ENCODE data around the gene PDIA6.
A peak's percentile ranks its signal among the peaks of the same experiment; 100 is the strongest.

The PDIA6 gene

GRCh38 chr2:10790228-10790973, 22.2 kb downstream of the PDIA6 start:
- no peak for TF ChIP-seq CTCF (IDR thresholded peaks at IDR 0.05; ENCODE audit: low read depth, low read length, missing control alignments)
- H3K4me3 ChIP-seq (ENCODE audit: low read depth, low read length): no peak overlapping the region
- DNase-seq (ENCODE audit: low read depth): no peak
- in situ Hi-C loops (cut with HindIII; ENCODE audit: low sequenced_read_pairs): no loop called here

GRCh38 chr2:10788855-10789254, 23.7 kb downstream of the PDIA6 start:
- no peak overlapping the region for H3K4me3 ChIP-seq (ENCODE audit: low read depth, low read length)
- TF ChIP-seq CTCF (IDR thresholded peaks at IDR 0.05; ENCODE audit: low read depth, low read length, missing control alignments): no peak
- in situ Hi-C loops (cut with HindIII; ENCODE audit: low sequenced_read_pairs): loop anchor here (5.0 kb wide), 1 partner anchor 47 kb away; no protein-coding TSS in a partner anchor
- no peak for DNase-seq (ENCODE audit: low read depth)

- no peak overlapping the region for H3K4me3 ChIP-seq (ENCODE audit: low read depth, low read length)
- DNase-seq (ENCODE audit: low read depth): no peak
- in situ Hi-C loops (cut with HindIII; ENCODE audit: low sequenced_read_pairs): loop anchor here (5.0 kb wide), 1 partner anchor 45 kb away; no protein-coding TSS in a partner anchor
- peak; percentile 30 for TF ChIP-seq CTCF (IDR thresholded peaks at IDR 0.05; ENCODE audit: low read depth, low read length, missing control alignments)
Measured at GRCh38 chr2:10787176-10787968, 25.2 kb downstream of the PDIA6 start.

DNA sequence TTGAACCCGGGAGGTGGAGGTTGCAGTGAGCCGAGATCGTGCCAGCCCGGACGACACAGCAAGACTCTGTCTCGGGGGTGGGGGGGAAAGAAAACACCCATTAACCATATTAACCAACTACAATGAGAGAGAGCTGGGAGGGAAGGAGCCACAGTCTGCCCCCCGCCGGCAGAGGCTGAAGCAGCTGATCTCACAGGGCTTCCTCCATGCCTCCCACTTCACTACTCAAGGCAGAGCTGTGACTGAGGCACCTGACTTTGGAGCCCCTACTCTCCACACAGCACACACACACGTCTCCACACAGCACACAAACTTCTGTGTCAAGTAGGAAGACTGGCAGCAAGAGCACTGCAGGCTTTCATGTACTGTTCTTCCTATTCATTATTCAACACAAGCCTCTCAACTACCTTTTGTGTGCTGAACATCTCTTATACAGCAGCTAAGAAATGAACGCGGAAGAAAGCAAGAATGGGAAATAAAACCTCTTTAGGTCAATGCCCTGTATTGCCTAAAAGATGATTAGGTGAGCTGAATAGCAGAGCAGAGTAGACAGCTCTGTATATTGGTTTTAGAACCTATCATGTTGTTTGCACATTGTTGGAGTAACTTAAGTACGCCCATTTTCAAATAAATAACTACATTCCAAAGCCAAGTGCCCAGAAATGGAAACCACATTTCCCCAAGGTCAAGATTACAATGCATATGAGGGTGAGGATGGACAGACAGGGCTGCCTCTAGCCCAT, 26.2 kb downstream of the PDIA6 start:
- DNase-seq (ENCODE audit: low read depth): no peak
- no peak for TF ChIP-seq CTCF (IDR thresholded peaks at IDR 0.05; ENCODE audit: low read depth, low read length, missing control alignments)
- in situ Hi-C loops (cut with HindIII; ENCODE audit: low sequenced_read_pairs): loop anchor here (5.0 kb wide), 1 partner anchor 44 kb away; no protein-coding TSS in a partner anchor
- H3K4me3 ChIP-seq (ENCODE audit: low read depth, low read length): no peak overlapping the region

DNA sequence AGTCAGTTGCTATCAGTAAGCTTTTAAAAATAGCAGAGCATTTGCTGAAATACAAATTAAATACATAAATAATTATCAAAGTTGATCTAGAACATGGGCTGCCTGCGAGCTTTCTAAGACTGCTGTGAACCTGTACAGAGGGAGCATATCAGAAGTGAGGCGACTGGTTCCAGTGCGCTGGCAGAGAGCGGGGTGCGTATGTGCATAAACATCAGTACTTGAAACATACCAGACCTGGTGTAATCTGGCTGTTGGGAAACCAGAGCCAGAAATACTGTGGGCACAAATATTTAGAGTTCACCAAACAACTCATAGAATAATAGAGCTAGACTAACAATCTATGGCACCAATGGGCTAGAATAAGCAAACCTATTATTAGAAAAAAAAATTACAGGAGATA, 27.3 kb downstream of the PDIA6 start:
- DNase-seq (ENCODE audit: low read depth): no peak
- no peak overlapping the region for H3K4me3 ChIP-seq (ENCODE audit: low read depth, low read length)
- in situ Hi-C loops (cut with HindIII; ENCODE audit: low sequenced_read_pairs): loop anchor here (5.0 kb wide), 1 partner anchor 43 kb away; no protein-coding TSS in a partner anchor
- TF ChIP-seq CTCF (IDR thresholded peaks at IDR 0.05; ENCODE audit: low read depth, low read length, missing control alignments): no peak

DNA sequence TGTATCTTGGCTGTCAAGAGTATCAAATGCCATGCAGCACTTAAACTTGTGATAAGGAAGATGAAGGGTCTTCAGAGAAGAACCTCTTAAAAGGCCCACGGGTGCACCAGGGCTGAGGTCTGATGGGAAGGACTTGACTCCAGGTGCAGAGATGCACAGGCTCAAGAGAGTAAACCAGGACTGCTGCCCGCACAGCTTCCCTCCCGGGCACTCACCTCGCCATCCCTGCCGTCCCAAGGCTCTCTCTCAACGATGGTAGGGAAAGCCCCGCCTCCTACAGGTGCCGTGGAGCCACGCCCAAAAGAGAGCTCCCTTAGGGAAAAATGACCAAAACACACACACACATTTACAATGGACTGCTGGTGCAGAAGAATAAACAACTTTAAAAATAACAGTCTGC, 27.9 kb downstream of the PDIA6 start:
- no peak overlapping the region for H3K4me3 ChIP-seq (ENCODE audit: low read depth, low read length)
- no peak for TF ChIP-seq CTCF (IDR thresholded peaks at IDR 0.05; ENCODE audit: low read depth, low read length, missing control alignments)
- in situ Hi-C loops (cut with HindIII; ENCODE audit: low sequenced_read_pairs): loop anchor here (5.0 kb wide), 1 partner anchor 42 kb away; no protein-coding TSS in a partner anchor
- no peak for DNase-seq (ENCODE audit: low read depth)
